GM12878 (cell line): ENCODE results near the gene BTK.

Experiments used
- NFIC ChIP-seq: IDR thresholded peaks from 2 replicates; pipeline ENCODE4 v1.6.1; 2012; ENCODE audit warnings: low read depth, mild to moderate bottlenecking, inconsistent platforms, low read length, moderate library complexity
- POLR2A ChIP-seq: IDR thresholded peaks from 2 replicates; pipeline ENCODE4 v1.6.1; 2011; ENCODE audit warnings: low read depth, mild to moderate bottlenecking, low read length
- TBL1XR1 ChIP-seq: IDR thresholded peaks from 2 replicates; pipeline ENCODE4 v1.6.1; 2012; ENCODE audit warnings: low read depth, low read length, improper control_type of control experiment
- TF ChIP-seq, protein P1 (sequence below), 3 experiments: IDR thresholded peaks in 2 of 3; conservative IDR thresholded peaks in 1 of 3; 2 replicates each; pipeline ENCODE4 v1.5.1; 2011; ENCODE audit warnings: low read depth in 3 of 3, low read length in 3 of 3, mild to moderate bottlenecking in 3 of 3, control low read depth in 2 of 3, moderate library complexity in 2 of 3, inconsistent platforms in 1 of 3, mixed read lengths in 1 of 3; ENCODE audit not compliant: control insufficient read depth in 2 of 3, insufficient read depth in 1 of 3; ENCODE audit errors: extremely low read depth in 1 of 3

GRCh38 chrX:101385795-101386541, at the start of gene BTK:
- peak; percentile 80 for TF ChIP-seq POLR2A
- TF ChIP-seq, protein P1, sequence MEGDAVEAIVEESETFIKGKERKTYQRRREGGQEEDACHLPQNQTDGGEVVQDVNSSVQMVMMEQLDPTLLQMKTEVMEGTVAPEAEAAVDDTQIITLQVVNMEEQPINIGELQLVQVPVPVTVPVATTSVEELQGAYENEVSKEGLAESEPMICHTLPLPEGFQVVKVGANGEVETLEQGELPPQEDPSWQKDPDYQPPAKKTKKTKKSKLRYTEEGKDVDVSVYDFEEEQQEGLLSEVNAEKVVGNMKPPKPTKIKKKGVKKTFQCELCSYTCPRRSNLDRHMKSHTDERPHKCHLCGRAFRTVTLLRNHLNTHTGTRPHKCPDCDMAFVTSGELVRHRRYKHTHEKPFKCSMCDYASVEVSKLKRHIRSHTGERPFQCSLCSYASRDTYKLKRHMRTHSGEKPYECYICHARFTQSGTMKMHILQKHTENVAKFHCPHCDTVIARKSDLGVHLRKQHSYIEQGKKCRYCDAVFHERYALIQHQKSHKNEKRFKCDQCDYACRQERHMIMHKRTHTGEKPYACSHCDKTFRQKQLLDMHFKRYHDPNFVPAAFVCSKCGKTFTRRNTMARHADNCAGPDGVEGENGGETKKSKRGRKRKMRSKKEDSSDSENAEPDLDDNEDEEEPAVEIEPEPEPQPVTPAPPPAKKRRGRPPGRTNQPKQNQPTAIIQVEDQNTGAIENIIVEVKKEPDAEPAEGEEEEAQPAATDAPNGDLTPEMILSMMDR (IDR thresholded peaks at IDR 0.05 in 2 of 3, conservative IDR thresholded peaks at IDR 0.05 in 1 of 3; ENCODE audit: control insufficient read depth in 2 of 3, extremely low read depth in 1 of 3, insufficient read depth in 1 of 3, low read depth in 3 of 3, low read length in 3 of 3): no peak
- TF ChIP-seq TBL1XR1: no peak
- TF ChIP-seq NFIC: no peak
